Panc1 (cell line): ENCODE measurements around the gene MEIS1. TPM values are rescaled to one million over a fixed set of nuclear protein-coding genes. Genes with fewer than 3 reads are reported as not detected.

Experiments
- ATAC-seq: fragments of 200-7000 bp; cut with Tn5 transposase; 2 replicates; pipeline ENCODE4 v1.9.1; 2020; ENCODE audit warnings: mild to moderate bottlenecking, moderate library complexity
- BruUV-seq: library from RNA; stranded (reverse); fragments of 400-500 nt; replicated peaks from 2 replicates; lab custom pipeline; 2021; lab: Mats Ljungman, UMichigan
- CTCF ChIA-PET: fragments of 300-600 bp; sonication (Branson Sonifier 250); formaldehyde crosslinking; loops from one replicate; lab custom pipeline; 2022; ENCODE audit warnings: antibody characterized with exemption; lab: Charles Lee
- POLR2A ChIA-PET: fragments of 300-600 bp; sonication (Branson Sonifier 250); formaldehyde crosslinking; loops from one replicate; lab custom pipeline; 2022; ENCODE audit warnings: antibody characterized with exemption; lab: Charles Lee
- DNase-seq: peaks from one replicate; pipeline ENCODE4 v3.0.0-alpha.2; 2010; ENCODE audit warnings: low read depth, low spot score
- H3K27ac ChIP-seq: 2 replicates; pipeline ENCODE4 v1.5.1; 2011; ENCODE audit warnings: mild to moderate bottlenecking, low read length, inconsistent platforms
- H3K27me3 ChIP-seq: fragments of 200-500 bp; sonication (Bioruptor generic); 2 replicates; pipeline ENCODE4 v1.6.0; 2014; ENCODE audit warnings: low read length, inconsistent platforms; ENCODE audit not compliant: control insufficient read depth, insufficient read depth
- H3K36me3 ChIP-seq: fragments of 200-500 bp; sonication (Bioruptor generic); 2 replicates; pipeline ENCODE4 v1.5.1; 2014; ENCODE audit warnings: inconsistent platforms, mild to moderate bottlenecking, low read length, moderate library complexity; ENCODE audit not compliant: control insufficient read depth, insufficient read depth
- H3K4me1 ChIP-seq: 2 replicates; pipeline ENCODE4 v1.5.1; 2011; ENCODE audit warnings: inconsistent platforms, mild to moderate bottlenecking, low read length, moderate library complexity; ENCODE audit not compliant: control insufficient read depth, insufficient read depth
- H3K4me3 ChIP-seq, 2 experiments: 2 replicates each; pipeline ENCODE4 v1.5.1; 2011 to 2012; ENCODE audit warnings: low read depth in 2 of 2, low read length in 2 of 2, mild to moderate bottlenecking in 2 of 2, inconsistent platforms in 1 of 2, moderate library complexity in 1 of 2
- H3K9me3 ChIP-seq: fragments of 200-500 bp; sonication (Bioruptor generic); 2 replicates; pipeline ENCODE4 v1.5.1; 2014; ENCODE audit warnings: low read depth, mild to moderate bottlenecking, inconsistent platforms, low read length, moderate library complexity; ENCODE audit not compliant: control insufficient read depth, insufficient read depth
- CTCF ChIP-seq: fragments of 450-650 bp; IDR thresholded peaks from 2 replicates; pipeline ENCODE4 v1.5.1; 2017; ENCODE audit warnings: mild to moderate bottlenecking
- POLR2AphosphoS5 ChIP-seq: IDR thresholded peaks from 2 replicates; pipeline ENCODE4 v1.6.1; 2012; ENCODE audit warnings: mild to moderate bottlenecking, low read depth, low read length, moderate library complexity
- REST ChIP-seq, 2 experiments: IDR thresholded peaks; 2 replicates each; pipeline ENCODE4 v1.6.1; 2011 to 2012; ENCODE audit warnings: low read depth in 2 of 2, control low read depth in 1 of 2, low read length in 1 of 2, mild to moderate bottlenecking in 1 of 2, moderate library complexity in 1 of 2; ENCODE audit not compliant: insufficient read depth in 1 of 2
- SIN3A ChIP-seq: IDR thresholded peaks from 2 replicates; pipeline ENCODE4 v1.6.1; 2012; ENCODE audit warnings: low read depth, mild to moderate bottlenecking, low read length, moderate library complexity, borderline replicate concordance; ENCODE audit not compliant: insufficient read depth
- TCF7L2 ChIP-seq: IDR thresholded peaks from 2 replicates; pipeline ENCODE4 v1.6.1; 2011; ENCODE audit warnings: mild to moderate bottlenecking, low read depth, low read length, inconsistent platforms
- in situ Hi-C: cut with HindIII; loops from 2 replicates; pipeline ENCODE4 v1.10.0; 2016; ENCODE audit warnings: low sequenced_read_pairs, low pct_unique_long_range_greater_than_20kb
- intact Hi-C: fragments of 100-400 bp; cut with micrococcal nuclease; formaldehyde crosslinking; loops from one replicate; pipeline ENCODE4 v1.10.0; 2022; ENCODE audit not compliant: unreplicated experiment
- total RNA-seq: library from RNA; stranded (reverse); gene quantifications from one replicate; pipeline ENCODE4 v1.2.1, GENCODE V29; 2021; ENCODE audit not compliant: unreplicated experiment

The MEIS1 gene
- total RNA-seq, 1 experiment from 2014 or later = 2.0 TPM

GRCh38 chr2:66596256-66596655, 161.3 kb downstream of the MEIS1 start:
- no TSS peak for BruUV-seq
- ChIA-PET POLR2A (no interaction called here), CTCF (no interaction called here)
- TF ChIP-seq REST (IDR thresholded peaks at IDR 0.05; ENCODE audit: insufficient read depth in 1 of 2, low read depth in 2 of 2, low read length in 1 of 2) (no peak), CTCF (no peak), TCF7L2 (no peak), POLR2AphosphoS5 (no peak), SIN3A (no peak)
- H3K4me3 ChIP-seq = no peak overlapping the region
- DNase-seq (no peak), ATAC-seq (no peak)
- intact Hi-C loops = loop anchor here (10.0 kb wide), 1 partner anchor 729 kb away; no protein-coding TSS in a partner anchor
- no peaks in the 10 kb centered on the region for H3K36me3 ChIP-seq
- no peaks in the 10 kb centered on the region for H3K9me3 ChIP-seq
- in situ Hi-C loops = no loop called here
- no peaks in the 10 kb centered on the region; the same call in 1 of the 2 replicates for H3K27me3 ChIP-seq
- H3K27ac ChIP-seq = no peak overlapping the region
- H3K4me1 ChIP-seq = no peaks in the 10 kb centered on the region

DNA sequence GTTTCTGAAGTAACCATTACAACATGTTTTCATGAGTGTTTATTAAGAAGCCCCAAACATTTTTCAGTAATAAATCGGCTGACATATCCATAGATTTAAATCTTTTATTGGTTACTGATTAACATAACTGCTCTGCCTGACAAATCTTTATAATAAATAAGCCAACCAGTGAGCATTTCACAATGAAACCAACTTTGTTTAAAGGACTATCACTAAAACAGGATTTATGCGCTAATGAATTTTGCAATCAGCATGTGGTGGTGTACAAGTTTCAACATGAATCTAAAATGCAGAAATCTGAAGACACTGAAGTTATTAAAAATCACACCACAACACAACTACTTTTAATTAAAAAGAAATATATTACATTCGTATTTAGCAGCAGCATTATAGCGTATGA, 166.7 kb downstream of the MEIS1 start:
- in situ Hi-C loops = no loop called here
- Histone ChIP-seq H3K36me3 (no peaks in the 10 kb centered on the region), H3K4me3 (no peak overlapping the region), H3K4me1 (no peaks in the 10 kb centered on the region), H3K27me3 (no peaks in the 10 kb centered on the region), H3K9me3 (no peaks in the 10 kb centered on the region), H3K27ac (no peak overlapping the region)
- no peak for ATAC-seq
- ChIA-PET CTCF (no interaction called here), POLR2A (no interaction called here)
- no peak for DNase-seq
- no TSS peak for BruUV-seq
- intact Hi-C loops = no loop called here
- TF ChIP-seq REST (IDR thresholded peaks at IDR 0.05; ENCODE audit: insufficient read depth in 1 of 2, low read depth in 2 of 2, low read length in 1 of 2) (no peak), CTCF (no peak), POLR2AphosphoS5 (no peak), TCF7L2 (no peak), SIN3A (no peak)
